Measurements from ENCODE around the gene NRSN2.

DNA sequence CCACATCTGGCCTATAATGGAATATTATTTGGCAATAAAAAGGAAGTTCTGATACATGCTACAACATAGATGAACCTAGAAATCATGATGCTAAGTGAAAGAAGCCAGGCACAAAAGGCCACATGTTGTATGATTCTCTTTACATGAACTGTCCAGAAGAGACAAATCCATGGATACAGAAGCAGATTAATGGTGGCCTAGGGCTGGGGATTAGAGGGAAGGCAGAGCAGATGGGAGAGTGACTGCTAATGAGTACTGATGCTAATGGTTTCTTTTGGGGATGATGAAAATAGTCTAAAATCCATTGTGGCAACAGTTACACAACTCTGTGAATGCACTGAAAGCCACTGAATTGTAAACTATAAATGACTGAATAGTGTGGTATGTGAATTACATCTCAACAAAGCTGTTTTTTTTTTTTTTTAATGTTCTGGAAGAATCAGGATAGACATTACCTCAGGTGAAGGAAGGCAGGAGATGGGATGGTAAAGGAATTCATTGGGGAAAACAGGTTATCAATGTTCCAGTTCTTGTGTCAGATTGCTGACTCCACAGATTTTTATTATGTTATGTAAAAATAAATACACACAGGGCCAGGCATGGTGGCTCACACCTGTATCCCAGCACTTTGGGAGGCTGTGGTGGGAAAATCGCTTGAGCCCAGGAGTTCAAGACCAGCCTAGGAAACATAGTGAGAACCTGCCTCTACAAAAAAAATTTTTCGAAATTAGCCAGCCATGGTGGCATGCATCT, 30.4 kb upstream of the NRSN2 start:
- TF ChIP-seq, protein P1, sequence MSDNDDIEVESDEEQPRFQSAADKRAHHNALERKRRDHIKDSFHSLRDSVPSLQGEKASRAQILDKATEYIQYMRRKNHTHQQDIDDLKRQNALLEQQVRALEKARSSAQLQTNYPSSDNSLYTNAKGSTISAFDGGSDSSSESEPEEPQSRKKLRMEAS (IDR thresholded peaks at IDR 0.05) = no peak
- TF ChIP-seq REST (IDR thresholded peaks at IDR 0.05; ENCODE audit: low read depth) (no peak), TCF12 (IDR thresholded peaks at IDR 0.05; ENCODE audit: low read depth) (no peak), FOXM1 (IDR thresholded peaks at IDR 0.05; ENCODE audit: borderline replicate concordance, low read depth) (no peak), ZBTB7A (IDR thresholded peaks at IDR 0.05; ENCODE audit: low read depth) (no peak), EP300 (IDR thresholded peaks at IDR 0.05; ENCODE audit: borderline replicate concordance) (no peak), TAF1 (IDR thresholded peaks at IDR 0.05; ENCODE audit: low read depth) (no peak), CREB1 (IDR thresholded peaks at IDR 0.05; ENCODE audit: low read depth) (no peak), YY1 (IDR thresholded peaks at IDR 0.05; ENCODE audit: low read depth) (no peak)

All from Ishikawa (cell line).